Activated B cell treated with CpG ODN at 0.5 μM for 24 hours (primary cell): ENCODE data around the gene BCR. TPM values are rescaled to one million over a fixed set of nuclear protein-coding genes. Genes with fewer than 3 reads are reported as not detected.
"Not testable (repeated sequence)": the region's sequence is repeated elsewhere in the genome, so short reads cannot be mapped to it uniquely, and the experiment has no call there.

ENCODE experiments used
- ATAC-seq: fragments of 200-7000 bp; cut with Tn5 transposase; one replicate; pipeline ENCODE4 v1.10.0; 2021; ENCODE audit warnings: low read depth, mild to moderate bottlenecking, moderate library complexity
- CTCF ChIA-PET: fragments of 350-600 bp; sonication (Branson Sonifier 250); formaldehyde crosslinking; loops from one replicate; lab custom pipeline; 2021; ENCODE audit warnings: antibody characterized with exemption; lab: Charles Lee
- POLR2A ChIA-PET: fragments of 350-600 bp; sonication (Branson Sonifier 250); formaldehyde crosslinking; loops from one replicate; lab custom pipeline; 2021; ENCODE audit warnings: antibody characterized with exemption; lab: Charles Lee
- DNase-seq: peaks from one replicate; pipeline ENCODE4 v3.0.0; 2022
- H3K27ac Mint-ChIP-seq: one replicate; pipeline ENCODE4 v1.8.0; 2020; ENCODE audit warnings: mixed read lengths
- H3K27me3 Mint-ChIP-seq: one replicate; pipeline ENCODE4 v1.8.0; 2021; ENCODE audit warnings: mixed read lengths
- H3K36me3 Mint-ChIP-seq: one replicate; pipeline ENCODE4 v1.8.0; 2021; ENCODE audit warnings: low read depth, mixed read lengths
- H3K4me1 Mint-ChIP-seq: one replicate; pipeline ENCODE4 v1.8.0; 2021; ENCODE audit warnings: mixed read lengths
- H3K4me3 Mint-ChIP-seq: one replicate; pipeline ENCODE4 v1.8.0; 2020; ENCODE audit warnings: mild to moderate bottlenecking, mixed read lengths
- H3K9me3 Mint-ChIP-seq: one replicate; pipeline ENCODE4 v1.8.0; 2020; ENCODE audit warnings: mixed read lengths
- CTCF ChIP-seq: fragments of 200-600 bp; IDR thresholded peaks from one replicate; pipeline ENCODE4 v1.8.0; 2022; ENCODE audit warnings: antibody characterized with exemption, mild to moderate bottlenecking
- intact Hi-C: fragments of 100-400 bp; cut with micrococcal nuclease; formaldehyde crosslinking; loops from one replicate; pipeline ENCODE4 v1.15.1; 2024
- total RNA-seq: library from RNA; stranded (reverse); gene quantifications from 2 replicates; pipeline ENCODE4 v1.2.3, GENCODE V29; 2022

The BCR gene
- total RNA-seq, 1 donor from 2014 or later, result 20.9 TPM

GRCh38 chr22:23302171-23303002 lies 122.1 kb downstream of the BCR start:
- Mint-ChIP-seq H3K27ac (no peak overlapping the region), H3K4me1 (no peaks in the 10 kb centered on the region), H3K36me3 (peaks cover 40% of the 10 kb centered on the region), H3K4me3 (no peak overlapping the region), H3K9me3 (no peaks in the 10 kb centered on the region), H3K27me3 (no peaks in the 10 kb centered on the region)
- ATAC-seq (no peak), DNase-seq (no peak)
- ChIA-PET CTCF (no interaction called here), POLR2A (no interaction called here)
- TF ChIP-seq CTCF, result no peak
- intact Hi-C loops, result no loop called here

- Mint-ChIP-seq H3K27ac (no peak overlapping the region), H3K4me1 (no peaks in the 10 kb centered on the region), H3K27me3 (no peaks in the 10 kb centered on the region), H3K4me3 (no peak overlapping the region), H3K36me3 (peaks cover 20% of the 10 kb centered on the region), H3K9me3 (no peaks in the 10 kb centered on the region)
- DNase-seq (no peak), ATAC-seq (no peak)
- POLR2A ChIA-PET, result no interaction called here
- intact Hi-C loops, result no loop called here
- CTCF ChIA-PET, result no interaction called here
- TF ChIP-seq CTCF, result no peak
Observed at GRCh38 chr22:23305321-23305910, 125.1 kb downstream of the BCR start.

- DNase-seq, result no peak
- no peak for TF ChIP-seq CTCF
- no peak for ATAC-seq
- Mint-ChIP-seq H3K4me3 (no peak overlapping the region), H3K36me3 (peaks cover 15% of the 10 kb centered on the region), H3K9me3 (no peaks in the 10 kb centered on the region), H3K27me3 (no peaks in the 10 kb centered on the region), H3K27ac (no peak overlapping the region), H3K4me1 (no peaks in the 10 kb centered on the region)
- ChIA-PET POLR2A (no interaction called here), CTCF (no interaction called here)
- intact Hi-C loops, result no loop called here
Observed at GRCh38 chr22:23305922-23306374, 125.6 kb downstream of the BCR start.

GRCh38 chr22:23306438-23306921 lies 126.2 kb downstream of the BCR start:
- Mint-ChIP-seq H3K9me3 (no peaks in the 10 kb centered on the region), H3K36me3 (peaks cover 11% of the 10 kb centered on the region), H3K4me3 (no peak overlapping the region), H3K4me1 (no peaks in the 10 kb centered on the region), H3K27ac (no peak overlapping the region), H3K27me3 (no peaks in the 10 kb centered on the region)
- DNase-seq (no peak), ATAC-seq (no peak)
- CTCF ChIA-PET, result no interaction called here
- TF ChIP-seq CTCF, result no peak
- POLR2A ChIA-PET, result no interaction called here
- intact Hi-C loops, result no loop called here

- intact Hi-C loops, result no loop called here
- Mint-ChIP-seq H3K27ac (no peak overlapping the region), H3K4me3 (no peak overlapping the region)
Observed at GRCh38 chr22:23306926-23307325, 126.6 kb downstream of the BCR start.

GRCh38 chr22:23307511-23307910 lies 127.2 kb downstream of the BCR start:
- POLR2A ChIA-PET, H3K4me3 Mint-ChIP-seq, ATAC-seq, intact Hi-C loops, H3K36me3 Mint-ChIP-seq, DNase-seq, H3K4me1 Mint-ChIP-seq, H3K9me3 Mint-ChIP-seq, CTCF ChIA-PET, H3K27me3 Mint-ChIP-seq, H3K27ac Mint-ChIP-seq: not testable (repeated sequence)

More at GRCh38 chr22:23306926-23307325, 126.6 kb downstream of the BCR start:
- H3K9me3 Mint-ChIP-seq, result no peaks in the 10 kb centered on the region
- TF ChIP-seq CTCF, result no peak
- H3K4me1 Mint-ChIP-seq, result no peaks in the 10 kb centered on the region
- no peak for DNase-seq
- no peak for ATAC-seq
- no peaks in the 10 kb centered on the region for H3K27me3 Mint-ChIP-seq
- CTCF ChIA-PET, result no interaction called here
- peaks cover 10% of the 10 kb centered on the region for H3K36me3 Mint-ChIP-seq
- POLR2A ChIA-PET, result no interaction called here

GRCh38 chr22:23309261-23309660 lies 129.0 kb downstream of the BCR start:
- H3K27ac Mint-ChIP-seq, intact Hi-C loops, POLR2A ChIA-PET, H3K27me3 Mint-ChIP-seq, CTCF ChIA-PET, ATAC-seq, DNase-seq, H3K9me3 Mint-ChIP-seq, H3K4me1 Mint-ChIP-seq, H3K36me3 Mint-ChIP-seq, H3K4me3 Mint-ChIP-seq: not testable (repeated sequence)
